ENCODE results near the gene DPM1. TPM values are rescaled to one million over a fixed set of nuclear protein-coding genes. Genes with fewer than 3 reads are reported as not detected.

DPM1 gene
- total RNA-seq, 1 donor from 2014 or later: 43.9 TPM

DNA sequence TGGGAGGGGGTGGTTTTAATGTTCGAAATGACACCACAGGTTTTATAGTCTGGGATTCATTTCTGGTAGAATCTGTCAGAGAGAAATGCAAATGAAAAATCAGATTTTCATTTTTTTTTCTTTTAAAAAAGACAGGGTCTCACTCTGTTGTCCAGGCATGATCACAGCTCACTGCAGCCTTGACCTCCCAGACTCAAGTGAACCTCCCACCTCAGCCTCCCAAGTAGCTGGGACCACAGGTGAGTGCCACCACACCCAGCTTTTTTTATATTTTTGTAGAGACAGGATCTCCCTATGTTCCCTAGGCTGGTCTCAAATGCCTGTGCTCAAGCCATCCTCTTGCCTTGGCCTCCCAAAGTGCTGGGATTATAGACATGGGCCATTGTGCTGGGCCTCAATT is 24.7 kb downstream of the DPM1 start:
- Mint-ChIP-seq H3K27me3 (no peaks in the 10 kb centered on the region), H3K4me1 (ENCODE audit: low read depth) (peaks cover 14% of the 10 kb centered on the region), H3K27ac (no peak overlapping the region), H3K36me3 (ENCODE audit: insufficient read depth) (peaks cover 24% of the 10 kb centered on the region), H3K9me3 (ENCODE audit: low read depth) (no peaks in the 10 kb centered on the region), H3K4me3 (ENCODE audit: low read depth) (no peak overlapping the region)
- no peak for TF ChIP-seq CTCF (IDR thresholded peaks at IDR 0.05; ENCODE audit: unreplicated experiment)
- no peak for DNase-seq (ENCODE audit: low spot score, unreplicated experiment)

GRCh38 chr20:50932691-50933280 is 25.5 kb downstream of the DPM1 start:
- no peaks in the 10 kb centered on the region for H3K27me3 Mint-ChIP-seq
- no peak for TF ChIP-seq CTCF (IDR thresholded peaks at IDR 0.05; ENCODE audit: unreplicated experiment)
- peaks cover 29% of the 10 kb centered on the region for H3K36me3 Mint-ChIP-seq (ENCODE audit: insufficient read depth)
- no peak overlapping the region for H3K4me3 Mint-ChIP-seq (ENCODE audit: low read depth)
- no peak for DNase-seq (ENCODE audit: low spot score, unreplicated experiment)
- H3K9me3 Mint-ChIP-seq (ENCODE audit: low read depth): no peaks in the 10 kb centered on the region
- peaks cover 19% of the 10 kb centered on the region for H3K4me1 Mint-ChIP-seq (ENCODE audit: low read depth)
- H3K27ac Mint-ChIP-seq: peak overlapping the region; percentile 100

GRCh38 chr20:50932016-50932485 is 26.3 kb downstream of the DPM1 start:
- H3K9me3 Mint-ChIP-seq (ENCODE audit: low read depth): no peaks in the 10 kb centered on the region
- TF ChIP-seq CTCF (IDR thresholded peaks at IDR 0.05; ENCODE audit: unreplicated experiment): no peak
- peak overlapping the region; percentile 100 for H3K27ac Mint-ChIP-seq
- no peaks in the 10 kb centered on the region for H3K27me3 Mint-ChIP-seq
- H3K4me1 Mint-ChIP-seq (ENCODE audit: low read depth): peaks cover 27% of the 10 kb centered on the region
- peak overlapping the region; percentile 61 for H3K4me3 Mint-ChIP-seq (ENCODE audit: low read depth)
- no peak for DNase-seq (ENCODE audit: low spot score, unreplicated experiment)
- H3K36me3 Mint-ChIP-seq (ENCODE audit: insufficient read depth): peaks cover 33% of the 10 kb centered on the region

- H3K4me3 Mint-ChIP-seq (ENCODE audit: low read depth): peak within 1 kb of the TSS; percentile 93
- peak within 1 kb of the TSS; percentile 100 for H3K27ac Mint-ChIP-seq
- no peaks in the 10 kb centered on the region for H3K9me3 Mint-ChIP-seq (ENCODE audit: low read depth)
- H3K4me1 Mint-ChIP-seq (ENCODE audit: low read depth): peaks cover 29% of the 10 kb centered on the region
- DNase-seq (ENCODE audit: low spot score, unreplicated experiment): peak; percentile 82
- H3K27me3 Mint-ChIP-seq: no peaks in the 10 kb centered on the region
- TF ChIP-seq CTCF (IDR thresholded peaks at IDR 0.05; ENCODE audit: unreplicated experiment): peak; percentile 69
- peaks cover 33% of the 10 kb centered on the region for H3K36me3 Mint-ChIP-seq (ENCODE audit: insufficient read depth)
Observed at GRCh38 chr20:50931306-50932015, 26.9 kb downstream of the DPM1 start, which contains the start of gene ADNP. Gene ADNP (minus strand): TSS chr20:50931437. CDS start chr20:50903996, 27,441 bp downstream.

- peaks cover 29% of the 10 kb centered on the region for H3K4me1 Mint-ChIP-seq (ENCODE audit: low read depth)
- H3K27ac Mint-ChIP-seq: peak overlapping the region; percentile 96
Observed at GRCh38 chr20:50930976-50931305, 27.4 kb downstream of the DPM1 start.

More at GRCh38 chr20:50930976-50931305, 27.4 kb downstream of the DPM1 start:
- no peak for TF ChIP-seq CTCF (IDR thresholded peaks at IDR 0.05; ENCODE audit: unreplicated experiment)
- no peaks in the 10 kb centered on the region for H3K9me3 Mint-ChIP-seq (ENCODE audit: low read depth)
- no peak for DNase-seq (ENCODE audit: low spot score, unreplicated experiment)
- H3K36me3 Mint-ChIP-seq (ENCODE audit: insufficient read depth): peaks cover 33% of the 10 kb centered on the region
- H3K27me3 Mint-ChIP-seq: no peaks in the 10 kb centered on the region
- peak overlapping the region; percentile 80 for H3K4me3 Mint-ChIP-seq (ENCODE audit: low read depth)
